ENCODE results near the gene ZSWIM3.
A peak's percentile ranks its signal among the peaks of the same experiment; 100 is the strongest.
"Not testable (repeated sequence)": the region's sequence is repeated elsewhere in the genome, so short reads cannot be mapped to it uniquely, and the experiment has no call there.

Gene ZSWIM3

DNA sequence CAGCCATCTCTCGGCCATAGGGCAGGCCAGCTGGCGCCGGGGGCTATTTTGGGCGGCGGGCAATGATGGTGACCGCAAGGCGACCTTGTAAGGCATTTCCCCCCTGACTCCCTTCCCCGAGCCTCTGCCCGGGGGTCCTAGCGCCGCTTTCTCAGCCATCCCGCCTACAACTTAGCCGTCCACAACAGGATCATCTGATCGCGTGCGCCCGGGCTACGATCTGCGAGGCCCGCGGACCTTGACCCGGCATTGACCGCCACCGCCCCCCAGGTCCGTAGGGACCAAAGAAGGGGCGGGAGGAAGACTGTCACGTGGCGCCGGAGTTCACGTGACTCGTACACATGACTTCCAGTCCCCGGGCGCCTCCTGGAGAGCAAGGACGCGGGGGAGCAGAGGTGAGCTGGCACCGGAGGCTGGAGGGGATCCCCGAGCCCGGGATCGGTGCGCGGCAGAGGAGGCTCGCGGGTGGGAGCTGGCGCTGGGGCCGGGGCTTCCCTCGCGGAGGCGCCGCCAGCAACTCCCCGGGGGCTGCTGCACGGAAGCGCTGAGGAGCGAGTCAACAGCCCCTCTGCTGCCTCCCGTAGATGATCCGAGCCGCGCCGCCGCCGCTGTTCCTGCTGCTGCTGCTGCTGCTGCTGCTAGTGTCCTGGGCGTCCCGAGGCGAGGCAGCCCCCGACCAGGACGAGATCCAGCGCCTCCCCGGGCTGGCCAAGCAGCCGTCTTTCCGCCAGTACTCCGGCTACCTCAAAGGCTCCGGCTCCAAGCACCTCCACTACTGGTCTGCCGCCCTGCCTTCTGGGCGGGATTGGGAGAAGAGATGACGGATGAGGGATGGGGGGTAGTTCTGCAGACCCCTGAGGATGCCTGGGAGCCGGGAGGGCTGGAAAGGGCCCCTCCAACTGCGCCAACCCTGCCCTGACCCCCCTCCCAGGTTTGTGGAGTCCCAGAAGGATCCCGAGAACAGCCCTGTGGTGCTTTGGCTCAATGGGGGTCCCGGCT lies 33.9 kb downstream of the ZSWIM3 start, which contains the start of the genes CTSA and NEURL2:
Gene CTSA, plus strand, starts transcription at position 351 of the 999 bp plus-strand sequence. Its CDS starts 234 bp downstream, at position 585.
Gene NEURL2, minus strand, starts transcription at position 224 of the 999 bp plus-strand sequence. Its CDS starts 217 bp downstream, at position 7.
- DNase-seq: peak; percentile 71

DNA sequence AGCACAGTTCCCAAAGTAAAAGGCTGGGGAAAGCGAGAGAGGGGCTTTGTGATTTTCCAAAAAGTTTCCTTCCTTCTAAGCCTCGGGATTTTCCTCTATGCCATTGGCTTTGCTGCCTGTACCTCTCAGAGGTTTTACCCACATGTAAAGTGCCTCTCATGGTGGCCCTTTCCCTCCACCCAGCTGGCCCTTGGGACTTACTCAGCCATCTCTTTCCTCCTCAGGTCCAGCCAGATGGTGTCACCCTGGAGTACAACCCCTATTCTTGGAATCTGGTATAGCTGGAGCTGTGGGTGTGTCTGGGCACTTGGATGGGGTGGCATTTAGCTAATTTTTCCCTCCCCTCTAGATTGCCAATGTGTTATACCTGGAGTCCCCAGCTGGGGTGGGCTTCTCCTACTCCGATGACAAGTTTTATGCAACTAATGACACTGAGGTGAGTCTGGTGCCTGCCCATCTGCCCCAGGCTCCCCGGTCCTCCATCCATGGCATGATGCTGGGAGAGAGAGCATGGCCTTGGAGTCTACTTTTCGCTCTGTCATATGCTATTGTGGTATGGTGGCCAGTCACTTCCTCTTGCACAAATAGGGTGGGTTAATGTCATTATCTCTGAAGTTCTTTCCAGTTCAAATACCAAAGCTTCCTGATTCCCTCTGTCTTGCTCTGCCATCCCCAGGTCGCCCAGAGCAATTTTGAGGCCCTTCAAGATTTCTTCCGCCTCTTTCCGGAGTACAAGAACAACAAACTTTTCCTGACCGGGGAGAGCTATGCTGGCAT lies 34.8 kb downstream of the ZSWIM3 start:
- DNase-seq: no peak

DNA sequence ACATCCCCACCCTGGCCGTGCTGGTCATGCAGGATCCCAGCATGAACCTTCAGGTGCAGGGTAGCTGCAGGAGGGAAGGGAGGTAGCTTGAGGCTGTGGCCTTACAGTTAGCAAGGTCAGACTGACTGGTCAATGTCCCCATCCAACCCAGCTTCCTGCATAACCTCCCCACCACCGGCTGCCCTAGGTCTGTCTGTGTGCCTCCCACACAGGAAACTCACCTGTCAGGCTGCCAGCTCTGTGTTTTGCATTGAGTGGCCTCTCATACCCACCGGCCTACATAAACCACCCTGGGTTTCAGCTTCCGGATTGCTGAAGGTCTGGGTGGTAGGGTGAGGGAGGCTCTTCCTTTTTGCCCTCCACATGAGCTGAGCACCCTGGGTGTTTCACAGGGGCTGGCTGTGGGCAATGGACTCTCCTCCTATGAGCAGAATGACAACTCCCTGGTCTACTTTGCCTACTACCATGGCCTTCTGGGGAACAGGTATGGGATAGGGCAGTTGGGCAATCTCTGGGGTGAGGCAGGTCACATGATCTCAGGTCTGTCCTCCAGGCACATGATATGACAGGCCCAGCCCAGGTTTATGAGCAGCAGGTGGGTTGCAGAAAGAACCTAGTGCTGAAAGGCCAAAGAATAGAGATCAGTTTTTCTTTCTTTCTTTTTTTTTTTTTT lies 35.5 kb downstream of the ZSWIM3 start:
- no peak for DNase-seq

DNA sequence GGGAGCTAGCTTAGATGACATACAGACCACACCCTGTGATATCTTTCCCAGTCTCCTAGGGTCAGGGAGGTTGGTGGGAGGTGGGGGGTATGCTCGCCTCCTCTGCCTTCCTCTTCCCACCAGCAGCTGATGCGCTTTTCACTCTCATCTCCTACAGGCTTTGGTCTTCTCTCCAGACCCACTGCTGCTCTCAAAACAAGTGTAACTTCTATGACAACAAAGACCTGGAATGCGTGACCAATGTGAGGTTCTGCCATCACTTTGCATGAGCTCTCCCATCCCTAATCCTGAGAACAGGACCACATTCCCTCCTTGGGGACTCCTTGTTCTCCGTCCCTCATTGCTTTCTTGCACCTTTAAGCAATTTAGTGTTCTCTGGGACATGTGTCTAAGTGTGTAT lies 36.4 kb downstream of the ZSWIM3 start:
- no peak for DNase-seq

DNA sequence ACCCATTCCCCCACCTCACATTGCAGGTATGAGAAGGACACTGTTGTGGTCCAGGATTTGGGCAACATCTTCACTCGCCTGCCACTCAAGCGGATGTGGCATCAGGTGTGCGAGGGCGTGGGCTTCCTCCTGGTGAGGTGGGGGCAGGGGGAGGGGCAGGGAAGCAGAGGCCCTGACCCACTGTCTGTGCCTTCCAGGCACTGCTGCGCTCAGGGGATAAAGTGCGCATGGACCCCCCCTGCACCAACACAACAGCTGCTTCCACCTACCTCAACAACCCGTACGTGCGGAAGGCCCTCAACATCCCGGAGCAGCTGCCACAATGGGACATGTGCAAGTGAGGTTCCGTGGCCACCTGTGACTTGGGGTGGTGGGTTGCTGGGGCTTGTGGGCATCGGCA lies 37.4 kb downstream of the ZSWIM3 start:
- DNase-seq: no peak

DNA sequence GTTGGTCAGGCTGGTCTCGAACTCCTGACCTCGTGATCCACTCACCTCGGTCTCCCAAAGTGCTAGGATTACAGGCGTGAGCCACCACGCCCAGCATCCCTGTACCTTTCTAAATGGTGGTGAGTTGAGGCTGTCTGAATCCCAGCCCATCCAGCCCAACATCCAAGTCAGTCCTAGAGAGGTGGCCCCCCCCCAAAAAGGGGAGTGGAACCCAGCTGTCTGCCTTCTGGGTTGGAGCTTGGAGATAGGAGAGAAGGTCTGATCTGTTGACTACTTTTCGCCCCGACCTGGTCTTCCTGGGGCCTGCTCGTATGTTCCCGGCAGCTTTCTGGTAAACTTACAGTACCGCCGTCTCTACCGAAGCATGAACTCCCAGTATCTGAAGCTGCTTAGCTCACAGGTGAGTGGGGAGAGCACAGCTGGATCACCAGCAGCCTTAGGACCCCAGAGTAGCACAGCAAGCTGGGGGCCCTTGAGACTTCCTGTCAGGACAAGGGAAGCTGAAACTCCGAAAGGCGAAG lies 39.3 kb downstream of the ZSWIM3 start:
- no peak for DNase-seq

DNA sequence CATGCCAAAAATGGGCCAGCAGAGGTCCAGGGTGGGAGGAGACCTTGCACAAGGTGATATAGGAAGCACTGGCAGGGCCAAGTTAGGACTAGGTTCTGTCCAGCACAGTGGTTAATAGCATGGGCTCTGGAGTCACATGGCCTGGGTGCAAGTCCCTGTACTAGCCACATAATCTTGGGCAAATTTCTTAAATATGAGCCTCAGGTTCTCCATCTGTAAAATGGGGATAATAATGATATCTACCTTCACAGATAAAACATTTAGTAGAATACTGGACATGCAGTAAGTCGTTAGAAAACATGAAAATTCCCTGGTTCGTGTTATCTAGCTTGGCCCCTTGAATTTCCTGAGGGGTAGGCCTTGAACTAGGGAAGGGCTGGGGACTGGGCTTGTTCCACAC lies 39.9 kb downstream of the ZSWIM3 start:
- no peak for DNase-seq

DNA sequence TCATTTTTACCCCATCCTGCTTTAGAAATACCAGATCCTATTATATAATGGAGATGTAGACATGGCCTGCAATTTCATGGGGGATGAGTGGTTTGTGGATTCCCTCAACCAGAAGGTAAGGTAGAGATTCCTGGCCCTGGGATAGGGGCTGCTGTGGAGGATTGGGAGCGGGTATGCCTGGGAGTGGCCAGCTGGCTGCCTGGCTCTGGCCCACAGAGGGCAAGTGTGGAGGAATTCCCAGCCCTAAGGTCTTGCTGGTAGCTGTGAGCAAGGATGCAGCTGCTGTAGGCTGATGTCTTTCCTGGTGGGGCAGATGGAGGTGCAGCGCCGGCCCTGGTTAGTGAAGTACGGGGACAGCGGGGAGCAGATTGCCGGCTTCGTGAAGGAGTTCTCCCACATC lies 40.3 kb downstream of the ZSWIM3 start:
- DNase-seq: no peak

DNA sequence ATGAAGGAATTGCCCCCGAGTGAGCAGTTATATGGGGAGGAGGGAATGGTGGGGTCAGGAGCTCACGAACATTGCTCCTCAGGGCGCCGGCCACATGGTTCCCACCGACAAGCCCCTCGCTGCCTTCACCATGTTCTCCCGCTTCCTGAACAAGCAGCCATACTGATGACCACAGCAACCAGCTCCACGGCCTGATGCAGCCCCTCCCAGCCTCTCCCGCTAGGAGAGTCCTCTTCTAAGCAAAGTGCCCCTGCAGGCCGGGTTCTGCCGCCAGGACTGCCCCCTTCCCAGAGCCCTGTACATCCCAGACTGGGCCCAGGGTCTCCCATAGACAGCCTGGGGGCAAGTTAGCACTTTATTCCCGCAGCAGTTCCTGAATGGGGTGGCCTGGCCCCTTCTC lies 40.9 kb downstream of the ZSWIM3 start:
- DNase-seq: no peak

DNA sequence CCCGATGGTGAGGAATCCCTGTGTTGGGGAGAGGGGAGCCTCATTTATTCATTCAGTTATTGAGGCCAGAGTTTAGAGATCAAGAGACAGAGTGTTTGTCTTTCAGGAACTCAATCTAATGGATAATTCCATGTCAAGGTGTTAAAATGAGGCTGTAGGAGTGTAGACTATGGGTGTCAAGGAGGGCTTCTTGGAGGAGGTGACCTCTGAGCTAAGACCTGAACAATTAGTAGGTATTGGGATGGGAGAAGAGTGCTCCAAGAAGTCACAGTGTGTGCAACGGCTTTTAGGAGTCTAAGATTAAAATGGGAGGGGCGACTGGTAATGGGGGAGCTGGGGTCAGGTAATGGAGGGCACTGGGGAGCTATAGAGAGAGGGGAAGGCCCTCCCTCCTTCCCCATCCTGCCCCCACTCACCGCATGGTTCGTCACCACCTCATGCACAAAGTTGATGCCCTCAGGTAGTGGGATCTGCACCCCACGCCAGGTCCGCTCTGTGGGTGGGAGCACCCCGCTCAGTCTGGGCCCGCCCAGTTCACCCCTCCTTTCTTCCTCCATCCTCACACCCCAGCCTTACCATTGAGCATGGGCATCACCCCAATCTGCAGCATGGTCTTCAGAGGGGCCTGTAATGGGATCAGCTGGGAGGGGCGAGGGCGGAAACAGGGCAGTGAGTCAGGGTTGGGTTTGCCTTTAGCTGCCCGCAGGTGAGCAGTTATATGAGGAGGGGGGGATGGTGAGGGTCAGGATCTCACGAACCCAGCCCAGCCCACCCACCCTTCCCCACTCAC lies 41.8 kb downstream of the ZSWIM3 start:
- no peak for DNase-seq

DNA sequence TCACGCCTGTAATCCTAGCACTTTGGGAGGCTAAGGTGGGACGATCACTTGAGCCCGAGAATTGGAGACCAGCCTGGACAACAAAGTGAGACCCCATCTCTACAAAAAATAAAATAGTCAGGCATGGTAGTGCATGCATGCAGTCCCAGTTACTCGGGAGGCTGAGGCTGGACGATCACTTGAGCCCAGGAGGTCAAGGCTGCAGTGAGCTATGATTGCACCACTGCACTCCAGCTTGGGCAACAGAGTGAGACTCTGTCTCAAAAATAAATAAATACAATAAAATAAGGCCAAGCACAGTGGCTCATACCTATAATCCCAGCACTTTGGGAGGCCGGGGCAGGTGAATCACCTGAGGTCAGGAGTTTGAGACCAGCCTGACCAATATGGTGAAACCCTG lies 43.9 kb downstream of the ZSWIM3 start:
- not testable (repeated sequence) for DNase-seq

DNA sequence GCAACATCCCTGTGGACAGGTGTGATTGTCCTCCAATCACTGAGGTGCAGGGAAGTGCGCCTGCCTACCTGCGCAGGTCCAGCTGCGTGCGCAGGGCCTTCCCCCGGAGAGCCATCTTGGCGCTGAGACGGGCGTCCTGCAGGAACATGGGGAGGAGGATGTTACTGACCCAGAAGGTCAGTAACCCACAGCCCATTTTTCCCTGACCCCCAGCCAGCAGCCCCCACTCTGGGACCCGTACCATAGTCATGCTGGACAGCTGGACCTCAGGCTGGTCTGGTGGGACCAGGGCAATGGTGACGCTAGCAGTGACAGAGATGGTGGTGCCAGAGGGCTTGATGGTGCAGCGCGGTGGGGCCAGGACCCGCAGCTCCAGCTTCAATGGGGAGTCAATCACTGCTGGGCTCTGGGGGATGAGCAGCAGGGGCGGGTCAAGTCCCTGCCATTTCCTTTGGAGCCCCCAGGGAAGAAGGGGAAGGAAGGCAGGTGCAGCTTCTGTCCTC lies 44.8 kb downstream of the ZSWIM3 start:
- DNase-seq: no peak

DNA sequence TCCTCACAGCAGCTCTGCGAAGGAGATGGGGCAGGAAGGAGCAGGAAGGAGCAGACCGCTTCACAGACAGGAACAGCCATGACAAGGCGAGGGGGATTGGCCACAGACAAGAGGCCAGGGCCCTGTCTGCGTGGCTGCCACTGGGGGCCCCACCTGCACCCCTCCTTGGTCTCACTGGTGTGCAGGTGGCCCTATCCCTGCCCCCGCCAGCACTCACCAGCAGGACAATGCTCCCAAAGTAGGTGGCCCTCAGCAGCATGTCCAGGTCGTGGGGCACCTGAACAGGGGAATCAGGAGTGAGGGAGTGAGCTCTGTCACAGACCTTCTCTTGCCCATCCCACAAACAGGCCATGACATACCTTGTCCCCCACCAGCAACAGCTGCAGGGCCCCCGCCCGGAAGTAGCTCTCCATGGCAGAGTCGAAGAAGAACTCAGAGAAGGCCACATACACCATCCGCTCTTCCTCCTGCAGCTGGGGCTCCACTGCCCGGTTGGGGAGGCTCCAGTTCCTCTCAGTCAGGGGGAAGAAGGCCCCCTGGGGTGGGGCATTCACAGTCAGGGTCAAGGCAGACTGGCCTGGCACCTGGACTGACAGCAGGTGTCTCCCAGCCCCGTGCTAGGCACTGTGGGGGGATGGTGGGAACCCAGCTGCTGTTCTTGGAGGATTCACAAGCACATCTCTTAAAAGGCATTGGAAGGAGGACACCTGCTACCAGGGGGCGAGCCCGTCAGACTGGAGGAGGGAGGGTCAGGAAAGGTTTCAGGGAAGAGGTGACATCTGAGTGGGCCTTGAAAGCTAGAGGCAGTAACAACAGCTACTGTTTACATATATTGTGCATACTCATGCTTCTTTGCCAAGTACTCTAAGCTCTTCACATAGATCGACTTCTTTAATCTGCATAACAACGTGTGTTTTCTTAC lies 47.4 kb downstream of the ZSWIM3 start:
- DNase-seq: no peak

DNA sequence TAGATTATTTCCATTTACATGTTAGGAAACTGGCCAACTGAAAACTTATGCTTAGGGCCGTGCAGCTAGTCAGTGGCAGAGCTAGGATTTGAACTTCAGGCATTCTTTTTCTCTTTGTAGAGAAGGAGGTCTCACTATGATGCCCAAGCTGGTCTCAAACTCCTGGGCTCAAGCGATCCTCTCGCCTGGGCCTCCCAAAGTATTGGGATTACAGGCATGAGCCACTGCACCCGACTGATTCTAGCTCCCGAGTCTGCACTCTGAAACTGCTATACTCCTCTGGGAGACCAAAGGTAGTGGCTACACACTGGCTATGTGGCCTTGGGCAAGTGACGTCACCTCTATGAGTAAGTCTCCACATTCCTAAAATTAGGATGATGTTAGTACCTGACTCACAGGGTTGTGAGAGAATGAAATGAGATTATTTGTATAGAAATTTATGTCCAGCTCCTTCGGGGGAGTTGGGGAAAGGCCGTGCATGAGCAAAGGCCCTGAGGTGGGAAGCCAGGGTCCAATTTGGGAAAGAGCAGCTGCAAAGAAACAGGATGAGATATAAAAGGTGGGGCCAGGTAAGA lies 48.2 kb downstream of the ZSWIM3 start:
- DNase-seq: no peak

DNA sequence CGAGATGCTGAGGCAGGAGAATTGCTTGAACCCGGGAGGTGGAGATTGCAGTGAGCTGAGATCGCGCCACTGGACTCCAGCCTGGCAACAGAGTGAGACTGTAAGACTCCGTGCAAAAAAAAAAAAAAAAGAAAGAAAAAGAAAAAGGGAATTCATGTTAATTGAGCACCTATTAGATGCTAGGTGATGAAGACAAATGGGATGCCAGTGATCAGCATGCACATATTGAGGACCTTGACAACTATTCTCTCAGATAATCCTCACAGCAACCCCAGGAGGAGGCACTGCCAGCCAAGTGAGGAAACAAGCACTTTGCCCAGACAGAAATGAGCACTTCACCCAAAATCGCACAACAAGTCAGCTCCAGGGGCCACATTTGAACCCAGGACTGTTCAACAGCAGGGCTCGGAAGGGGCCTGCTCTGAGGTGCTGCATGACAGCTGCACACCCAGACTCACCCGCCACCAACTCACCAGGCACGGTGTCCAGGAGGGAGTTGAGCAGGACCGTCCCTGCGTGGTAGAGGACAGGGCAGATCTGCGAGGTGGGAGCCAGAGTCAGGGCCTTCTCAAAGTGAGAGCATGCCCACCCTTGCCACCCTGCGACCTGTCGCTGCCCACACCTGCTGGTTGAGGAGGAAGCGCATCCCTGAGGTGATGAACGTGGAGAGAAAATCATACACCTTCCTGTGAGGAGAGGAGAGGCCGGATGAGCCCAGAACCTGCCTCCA lies 50.0 kb downstream of the ZSWIM3 start:
- no peak for DNase-seq

DNA sequence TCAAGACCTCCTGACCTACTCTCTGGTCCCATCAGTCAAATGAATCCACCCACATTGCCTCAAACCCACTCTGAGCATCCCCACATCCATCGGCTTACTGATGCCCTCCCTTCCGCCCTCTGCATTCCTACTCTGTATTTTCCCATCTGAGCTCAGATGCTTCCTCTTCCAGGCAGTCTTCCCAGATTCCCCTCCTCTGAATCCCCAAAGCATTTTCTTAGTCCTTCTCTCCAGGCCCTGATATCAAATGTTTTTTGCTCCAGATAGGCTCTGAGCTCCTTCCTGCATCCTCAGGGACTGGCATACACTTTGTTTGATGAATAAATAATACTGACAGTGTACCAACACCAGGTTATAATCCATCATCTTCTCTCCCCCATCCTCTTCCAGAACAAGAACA lies 50.7 kb downstream of the ZSWIM3 start:
- no peak for DNase-seq

DNA sequence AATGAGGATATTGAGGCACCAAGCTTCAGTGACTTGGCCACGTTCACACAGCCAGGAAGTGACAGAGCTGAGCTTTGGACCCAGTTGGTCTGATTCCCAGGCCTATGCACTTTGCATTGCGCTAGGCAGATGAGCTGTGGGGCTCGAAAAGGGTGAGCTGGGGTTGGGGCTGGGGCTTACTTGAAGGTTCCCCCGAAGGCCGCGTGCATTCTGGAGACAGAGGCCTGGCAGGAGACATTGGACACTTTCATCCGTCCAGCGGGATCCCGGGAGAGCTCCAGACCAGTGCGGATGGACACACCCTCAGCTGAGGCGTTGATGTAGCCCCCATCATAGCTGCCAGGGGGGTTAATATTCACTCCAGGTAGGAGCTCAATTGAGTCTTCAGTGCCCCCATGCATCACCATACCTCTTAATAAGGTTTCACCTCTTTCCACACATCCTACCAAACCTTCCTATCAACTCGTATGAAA lies 52.0 kb downstream of the ZSWIM3 start:
- no peak for DNase-seq

DNA sequence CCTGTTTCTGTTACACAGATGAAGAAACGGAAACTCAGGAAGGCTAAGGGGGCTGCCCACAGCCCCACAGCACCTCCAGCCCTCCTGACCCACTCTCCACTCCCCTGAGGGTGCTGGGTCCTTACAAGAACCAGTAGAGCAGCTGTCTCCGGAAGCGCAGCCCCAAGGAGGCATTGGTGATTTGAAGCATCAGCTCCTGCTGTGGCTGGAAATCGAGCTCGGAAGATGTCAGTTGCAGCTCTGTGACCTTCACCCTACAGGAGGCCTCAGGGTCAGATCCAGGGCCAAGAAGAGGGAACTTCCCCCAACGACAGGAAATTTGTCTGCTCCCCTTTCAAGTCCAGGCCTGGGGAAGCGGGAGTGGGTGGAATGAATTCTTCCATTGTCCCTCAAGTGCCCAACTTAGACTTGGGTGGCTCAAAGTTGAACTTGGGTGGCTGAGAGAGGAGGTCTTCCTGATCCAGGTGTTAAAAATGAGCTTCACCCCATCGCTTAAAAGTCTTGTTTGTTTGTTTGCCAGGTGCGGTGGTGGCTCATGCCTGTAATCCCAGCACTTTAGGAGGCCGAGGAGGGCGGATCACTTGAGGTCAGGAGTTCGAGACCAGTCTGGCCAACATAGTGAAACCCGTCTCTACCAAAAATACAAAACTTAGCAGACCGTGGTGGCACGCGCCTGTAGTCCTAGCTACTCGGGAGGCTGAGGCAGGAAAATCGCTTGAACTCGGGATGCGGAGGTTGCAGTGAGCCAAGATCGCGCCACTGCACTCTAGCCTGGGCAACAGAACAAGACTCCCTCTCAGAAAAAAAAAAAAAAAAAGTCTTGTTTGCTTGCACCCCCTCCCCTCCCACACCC lies 52.6 kb downstream of the ZSWIM3 start:
- DNase-seq: no peak
